Heart right ventricle (tissue), 16 donors: ENCODE measurements around the gene TBL1XR1. TPM values are rescaled to one million over a fixed set of nuclear protein-coding genes. Genes with fewer than 3 reads are reported as not detected.

Experiments
- ATAC-seq, 8 donors: fragments of 200-7000 bp; cut with Tn5 transposase; one replicate each; pipeline ENCODE4 v1.9.1; 2020; ENCODE audit warnings: mild to moderate bottlenecking in 8 of 8, moderate library complexity in 8 of 8, moderate number of reproducible peaks in 1 of 8
- DNase-seq, 2 donors: peaks; one replicate each; pipeline ENCODE4 v3.0.0-alpha.2; 2020
- H3K27ac ChIP-seq, 10 donors: fragments of 200-600 bp; sonication (generic) in 2 of 10; one replicate each; pipeline versions ENCODE4 v1.5.0 to v1.8.0; 2020 to 2022; ENCODE audit warnings: mild to moderate bottlenecking in 3 of 10
- H3K27me3 ChIP-seq, 7 donors: fragments of 200-600 bp; one replicate each; pipeline ENCODE4 v1.8.0; 2021 to 2022; ENCODE audit warnings: mild to moderate bottlenecking in 2 of 7
- H3K36me3 ChIP-seq, 9 donors: fragments of 200-600 bp; sonication (generic) in 1 of 9; one replicate each; pipeline versions ENCODE4 v1.5.0 to v1.8.0; 2020 to 2022; ENCODE audit warnings: mild to moderate bottlenecking in 2 of 9
- H3K4me1 ChIP-seq, 9 donors: fragments of 200-600 bp; sonication (generic) in 1 of 9; one replicate each; pipeline versions ENCODE4 v1.5.0 to v1.8.0; 2020 to 2022; ENCODE audit warnings: mild to moderate bottlenecking in 4 of 9
- H3K4me3 ChIP-seq, 10 donors: fragments of 200-600 bp; sonication (generic) in 2 of 10; one replicate each; pipeline versions ENCODE4 v1.5.0 to v1.8.0; 2020 to 2022; ENCODE audit warnings: mild to moderate bottlenecking in 7 of 10, moderate library complexity in 2 of 10
- H3K9me3 ChIP-seq, 11 donors: fragments of 200-600 bp in 10 of 11; sonication (generic) in 2 of 11; one replicate each; pipeline versions ENCODE4 v1.5.0 to v1.8.0; 2013 to 2022; ENCODE audit warnings: mild to moderate bottlenecking in 2 of 11, control low read depth in 1 of 11, moderate library complexity in 1 of 11
- CTCF ChIP-seq, 9 donors: fragments of 200-600 bp; sonication (generic) in 2 of 9; IDR thresholded peaks; one replicate each; pipeline versions ENCODE4 v1.5.0 to v1.8.0; 2021 to 2022; ENCODE audit warnings: antibody characterized with exemption in 9 of 9, mild to moderate bottlenecking in 5 of 9, moderate library complexity in 1 of 9
- WGBS, 2 donors: extraction: QIAGEN DNeasy Blood & Tissue Kit; methylation state at CpG; one replicate each; pipeline ENCODE4 v1.1.7; 2013; ENCODE audit warnings: inconsistent platforms in 1 of 2; 5-methylcytosine and 5-hydroxymethylcytosine counted together
- intact Hi-C, 10 donors: fragments of 100-400 bp; cut with DNase I; formaldehyde crosslinking; loops; one replicate each; pipeline versions ENCODE4 v1.11.1 to v1.14.2; 2022
- polyA plus RNA-seq, 2 donors: library from polyadenylated mRNA; stranded (reverse); fragments of 200-250 nt; gene quantifications; one replicate each; pipeline ENCODE4 v1.2.3, GENCODE V29; 2013
- total RNA-seq, 10 donors: library from RNA; stranded (reverse); fragmentation: NEBNext Ultra II Directional in 3 of 10; extraction: Animal tissue kit (Norgen Biotek cat#: 25700) in 3 of 10; gene quantifications; one replicate each; pipeline versions ENCODE4 v1.2.1 to v1.2.4, GENCODE V29; 2021 to 2023
- donor health status: Arrhythmogenic right ventricular cardiomyopathy.
- donor health status: ischemic (EF 13 %, LVEDD 7.1; RV severe dilation, severe dysfunction).
- donor health status: healthy with polysubstance abuse.
- donor health status: DM: no; HTN: yes; CAD: no.
- donor health status: DM: no; HTN: no; CAD: no.
- donor health status: ischemic (EF 25% LVEDD 6.9; RV normal size, moderate dysfunction).
- donor health status: ischemic (EF 25% LVEDD 5.7; RV mildly dilated, moderate dysfunction).
- donor health status: healthy.
- donor health status: DM: yes; HTN: yes; CAD: no.
- donor health status: Ischemic cardiomyopathy.
- donor health status: ischemic (EF 35%, LVEDD 5.7; RV mildly dilated, moderate dysfunction).
- donor health status: nonischemic (EF 11% LVEDD 7.7; RV severe dilation, severe dysfunction).
- donor health status: DM: yes; HTN: yes; CAD: no.
- donor health status: PGD.
- donor health status: ischemic (EF 29% LVEDD 5.4; RV normal size, mild dysfunction).
- donor health status: nonischemic (EF 23%, LVEDD 6.1; RV moderate dilation, normal function).

Gene TBL1XR1
- total and polyA plus RNA-seq, 12 donors, result 25.7 to 184 (median 121) TPM

- no peak for DNase-seq
- no peaks in the 10 kb centered on the region for H3K4me1 ChIP-seq
- H3K4me3 ChIP-seq, result no peak overlapping the region
- H3K9me3 ChIP-seq, result no peaks in the 10 kb centered on the region
- ATAC-seq, result no peak
- no peak overlapping the region for H3K27ac ChIP-seq
- H3K36me3 ChIP-seq, result no peaks in the 10 kb centered on the region
- 72 to 73% methylated on average over 4 of the region's 4 CpGs for WGBS, 2 donors
- TF ChIP-seq CTCF (IDR thresholded peaks at IDR 0.05), result no peak
- intact Hi-C loops, result no loop called here
- H3K27me3 ChIP-seq, result no peaks in the 10 kb centered on the region
Measured at GRCh38 chr3:177237206-177237605, 39.9 kb upstream of the TBL1XR1 start.

GRCh38 chr3:177236704-177237103 is 39.4 kb upstream of the TBL1XR1 start:
- Histone ChIP-seq H3K4me1 (no peaks in the 10 kb centered on the region), H3K27me3 (no peaks in the 10 kb centered on the region), H3K27ac (no peak overlapping the region), H3K4me3 (no peak overlapping the region), H3K36me3 (no peaks in the 10 kb centered on the region), H3K9me3 (no peaks in the 10 kb centered on the region)
- no peak for TF ChIP-seq CTCF (IDR thresholded peaks at IDR 0.05)
- 94 to 97% methylated on average over 2 of the region's 2 CpGs for WGBS, 2 donors
- DNase-seq (no peak), ATAC-seq (no peak)
- intact Hi-C loops, result no loop called here

GRCh38 chr3:177234121-177234520 is 36.8 kb upstream of the TBL1XR1 start:
- no peaks in the 10 kb centered on the region for H3K36me3 ChIP-seq
- no peak for TF ChIP-seq CTCF (IDR thresholded peaks at IDR 0.05)
- H3K4me3 ChIP-seq, result no peak overlapping the region
- no peaks in the 10 kb centered on the region for H3K27me3 ChIP-seq
- H3K27ac ChIP-seq, result no peak overlapping the region
- DNase-seq, result no peak
- H3K9me3 ChIP-seq, result no peaks in the 10 kb centered on the region
- 74 to 86% methylated on average over 2 of the region's 2 CpGs for WGBS, 2 donors
- intact Hi-C loops, result no loop called here
- peaks cover 0 to 4% (median 0%) of the 10 kb centered on the region in 9 donors for H3K4me1 ChIP-seq
- ATAC-seq, result no peak

GRCh38 chr3:177231242-177231641 is 34.0 kb upstream of the TBL1XR1 start:
- H3K9me3 ChIP-seq, result peaks cover 0 to 3% (median 0%) of the 10 kb centered on the region in 11 donors
- no peaks in the 10 kb centered on the region for H3K36me3 ChIP-seq
- WGBS, 2 donors, result 86 to 90% methylated on average over 2 of the region's 2 CpGs
- TF ChIP-seq CTCF (IDR thresholded peaks at IDR 0.05), result no peak
- no peak overlapping the region for H3K4me3 ChIP-seq
- H3K4me1 ChIP-seq, result peaks cover 0 to 4% (median 0%) of the 10 kb centered on the region in 9 donors
- DNase-seq (no peak), ATAC-seq (no peak)
- no peak overlapping the region for H3K27ac ChIP-seq
- H3K27me3 ChIP-seq, result no peaks in the 10 kb centered on the region
- intact Hi-C loops, result no loop called here
